Neural cell (in vitro differentiated cells): ENCODE measurements around the gene DNAH1. TPM values are rescaled to one million over a fixed set of nuclear protein-coding genes. Genes with fewer than 3 reads are reported as not detected.

ENCODE experiments used
- H2AFZ ChIP-seq: fragments of 200-600, 300-800 bp; sonication (generic), shearing (Covaris generic); 2 replicates; pipeline ENCODE4 v1.6.0; 2014; ENCODE audit warnings: low read depth, mild to moderate bottlenecking, antibody characterized with exemption, low read length, moderate library complexity
- H3F3A ChIP-seq: fragments of 200-600 bp; shearing (Covaris generic); 2 replicates; pipeline ENCODE4 v1.6.1; 2016; ENCODE audit warnings: mild to moderate bottlenecking, moderate library complexity, mixed read lengths, antibody characterized with exemption, low read length; ENCODE audit not compliant: insufficient read depth, poor library complexity, severe bottlenecking
- H3K27ac ChIP-seq: fragments of 200-600, 300-800 bp; sonication (generic), shearing (Covaris generic); 2 replicates; pipeline ENCODE4 v1.5.1; 2014; ENCODE audit warnings: mild to moderate bottlenecking, low read length, moderate library complexity
- H3K27me3 ChIP-seq: fragments of 300-800, 200-600 bp; sonication (generic), shearing (Covaris generic); 2 replicates; pipeline ENCODE4 v1.6.0; 2014; ENCODE audit warnings: mild to moderate bottlenecking, low read depth, low read length, moderate library complexity; ENCODE audit not compliant: insufficient read depth
- H3K36me3 ChIP-seq: fragments of 300-800, 200-600 bp; sonication (generic), shearing (Covaris generic); 2 replicates; pipeline ENCODE4 v1.5.1; 2014; ENCODE audit warnings: mild to moderate bottlenecking, antibody characterized with exemption, low read length, moderate library complexity; ENCODE audit not compliant: insufficient read depth
- H3K4me2 ChIP-seq: fragments of 300-800, 200-600 bp; sonication (generic), shearing (Covaris generic); 2 replicates; pipeline ENCODE4 v1.6.0; 2014; ENCODE audit warnings: mild to moderate bottlenecking, low read length
- H3K4me3 ChIP-seq: fragments of 300-800, 200-600 bp; sonication (generic), shearing (Covaris generic); 2 replicates; pipeline ENCODE4 v1.5.1; 2014; ENCODE audit warnings: mild to moderate bottlenecking, low read length, moderate library complexity
- H3K79me2 ChIP-seq: fragments of 200-600 bp; shearing (Covaris generic); replicated peaks from 2 replicates; pipeline ENCODE4 v1.6.0; 2014; ENCODE audit warnings: mild to moderate bottlenecking, low read length, moderate library complexity; ENCODE audit not compliant: insufficient read depth
- H3K9ac ChIP-seq: fragments of 300-800, 200-600 bp; sonication (generic), shearing (Covaris generic); 2 replicates; pipeline ENCODE4 v1.6.1; 2016; ENCODE audit warnings: mild to moderate bottlenecking, low read length, mixed read lengths
- H3K9me2 ChIP-seq: fragments of 200-600 bp; shearing (Covaris generic); 2 replicates; pipeline ENCODE4 v1.6.1; 2016; ENCODE audit warnings: mild to moderate bottlenecking, low read length, mixed read lengths; ENCODE audit not compliant: insufficient read depth
- H3K9me3 ChIP-seq: fragments of 200-600, 300-800 bp; sonication (generic), shearing (Covaris generic); 2 replicates; pipeline ENCODE4 v1.6.1; 2016; ENCODE audit warnings: mild to moderate bottlenecking, mixed run types, low read length, moderate library complexity, mixed read lengths
- H4K20me1 ChIP-seq: fragments of 200-600 bp; shearing (Covaris generic); 2 replicates; pipeline ENCODE4 v1.6.1; 2016; ENCODE audit warnings: mild to moderate bottlenecking, mixed run types; ENCODE audit not compliant: insufficient read depth
- CTCF ChIP-seq: fragments of 450-650 bp; IDR thresholded peaks from 2 replicates; pipeline ENCODE4 v1.5.1; 2014; ENCODE audit warnings: antibody characterized with exemption, mild to moderate bottlenecking, moderate library complexity; ENCODE audit not compliant: poor library complexity, severe bottlenecking
- EP300 ChIP-seq: fragments of 450-650 bp; conservative IDR thresholded peaks from 2 replicates; pipeline ENCODE4 v1.6.1; 2014; ENCODE audit warnings: antibody characterized with exemption, mild to moderate bottlenecking, moderate library complexity; ENCODE audit not compliant: poor library complexity, severe bottlenecking
- EZH2 ChIP-seq: fragments of 200-600, 300-800 bp; shearing (Covaris generic), sonication (generic); IDR thresholded peaks from 2 replicates; pipeline ENCODE4 v1.6.1; 2014; ENCODE audit warnings: antibody characterized with exemption, low read length, borderline replicate concordance, mild to moderate bottlenecking; ENCODE audit not compliant: insufficient read depth, poor library complexity, severe bottlenecking
- MXI1 ChIP-seq: fragments of 450-650 bp; conservative IDR thresholded peaks from 2 replicates; pipeline ENCODE4 v1.6.1; 2014; ENCODE audit warnings: antibody characterized with exemption, mild to moderate bottlenecking; ENCODE audit not compliant: poor library complexity, severe bottlenecking
- POLR2AphosphoS5 ChIP-seq: IDR thresholded peaks from 2 replicates; pipeline ENCODE4 v1.6.1; 2012
- RAD21 ChIP-seq: fragments of 450-650 bp; conservative IDR thresholded peaks from 2 replicates; pipeline ENCODE4 v1.6.1; 2014; ENCODE audit warnings: antibody characterized with exemption, mild to moderate bottlenecking, moderate library complexity
- SMC3 ChIP-seq: fragments of 450-650 bp; conservative IDR thresholded peaks from 2 replicates; pipeline ENCODE4 v1.6.1; 2014; ENCODE audit warnings: antibody characterized with exemption, mild to moderate bottlenecking, moderate library complexity; ENCODE audit not compliant: poor library complexity
- TAF1 ChIP-seq: IDR thresholded peaks from 2 replicates; pipeline ENCODE4 v1.6.1; 2012; ENCODE audit warnings: low read depth
- polyA plus RNA-seq: library from polyadenylated mRNA; depleted of rRNA; stranded (reverse); fragments of >200 nt; gene quantifications from 2 replicates; pipeline ENCODE4 v1.2.3, GENCODE V29; 2014
- TF ChIP-seq, protein P1 (sequence below): IDR thresholded peaks from 2 replicates; pipeline ENCODE4 v1.6.1; 2012; ENCODE audit warnings: borderline replicate concordance

DNAH1 gene
- polyA plus RNA-seq, 1 donor from 2014 or later = 5.4 TPM

DNA sequence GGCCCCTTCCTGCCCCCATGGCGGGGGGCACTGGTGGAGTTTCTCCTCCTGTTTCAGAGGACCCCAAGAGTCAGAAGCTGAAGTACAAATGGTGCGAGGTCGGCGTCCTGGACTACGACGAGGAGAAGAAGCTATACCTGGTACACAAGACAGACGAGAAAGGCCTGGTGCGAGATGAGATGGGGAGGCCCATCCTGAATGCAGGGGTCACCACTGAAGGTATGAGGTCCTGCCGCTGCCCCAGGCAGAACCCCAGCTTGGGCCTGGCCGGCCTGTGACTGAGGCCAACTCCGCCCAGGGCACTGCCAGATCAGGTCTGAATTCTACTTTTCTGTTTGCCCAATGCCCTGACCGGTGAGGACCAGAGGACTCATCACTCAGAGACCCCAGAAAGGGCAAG, 15.0 kb downstream of the DNAH1 start:
- H3K27me3 ChIP-seq = no peaks in the 10 kb centered on the region
- H3K4me3 ChIP-seq = no peak overlapping the region
- no peaks in the 10 kb centered on the region for H4K20me1 ChIP-seq
- no peaks in the 10 kb centered on the region for H3K36me3 ChIP-seq
- no peaks in the 10 kb centered on the region for H3F3A ChIP-seq
- no peak overlapping the region for H3K9ac ChIP-seq
- H3K79me2 ChIP-seq = no peaks in the 10 kb centered on the region
- no peaks in the 10 kb centered on the region for H3K9me2 ChIP-seq
- TF ChIP-seq RAD21 = no peak
- no peak for TF ChIP-seq TAF1
- no peak for TF ChIP-seq POLR2AphosphoS5
- TF ChIP-seq SMC3 = no peak
- TF ChIP-seq CTCF = no peak
- TF ChIP-seq, protein P1, sequence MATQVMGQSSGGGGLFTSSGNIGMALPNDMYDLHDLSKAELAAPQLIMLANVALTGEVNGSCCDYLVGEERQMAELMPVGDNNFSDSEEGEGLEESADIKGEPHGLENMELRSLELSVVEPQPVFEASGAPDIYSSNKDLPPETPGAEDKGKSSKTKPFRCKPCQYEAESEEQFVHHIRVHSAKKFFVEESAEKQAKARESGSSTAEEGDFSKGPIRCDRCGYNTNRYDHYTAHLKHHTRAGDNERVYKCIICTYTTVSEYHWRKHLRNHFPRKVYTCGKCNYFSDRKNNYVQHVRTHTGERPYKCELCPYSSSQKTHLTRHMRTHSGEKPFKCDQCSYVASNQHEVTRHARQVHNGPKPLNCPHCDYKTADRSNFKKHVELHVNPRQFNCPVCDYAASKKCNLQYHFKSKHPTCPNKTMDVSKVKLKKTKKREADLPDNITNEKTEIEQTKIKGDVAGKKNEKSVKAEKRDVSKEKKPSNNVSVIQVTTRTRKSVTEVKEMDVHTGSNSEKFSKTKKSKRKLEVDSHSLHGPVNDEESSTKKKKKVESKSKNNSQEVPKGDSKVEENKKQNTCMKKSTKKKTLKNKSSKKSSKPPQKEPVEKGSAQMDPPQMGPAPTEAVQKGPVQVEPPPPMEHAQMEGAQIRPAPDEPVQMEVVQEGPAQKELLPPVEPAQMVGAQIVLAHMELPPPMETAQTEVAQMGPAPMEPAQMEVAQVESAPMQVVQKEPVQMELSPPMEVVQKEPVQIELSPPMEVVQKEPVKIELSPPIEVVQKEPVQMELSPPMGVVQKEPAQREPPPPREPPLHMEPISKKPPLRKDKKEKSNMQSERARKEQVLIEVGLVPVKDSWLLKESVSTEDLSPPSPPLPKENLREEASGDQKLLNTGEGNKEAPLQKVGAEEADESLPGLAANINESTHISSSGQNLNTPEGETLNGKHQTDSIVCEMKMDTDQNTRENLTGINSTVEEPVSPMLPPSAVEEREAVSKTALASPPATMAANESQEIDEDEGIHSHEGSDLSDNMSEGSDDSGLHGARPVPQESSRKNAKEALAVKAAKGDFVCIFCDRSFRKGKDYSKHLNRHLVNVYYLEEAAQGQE = no peak
- no peak for TF ChIP-seq EP300
- no peak for TF ChIP-seq MXI1
- no peak for TF ChIP-seq EZH2
- H2AFZ ChIP-seq = no peak overlapping the region
- no peak overlapping the region for H3K27ac ChIP-seq
- H3K9me3 ChIP-seq = no peaks in the 10 kb centered on the region
- H3K4me2 ChIP-seq = no peak overlapping the region

- H3K9me2 ChIP-seq = no peaks in the 10 kb centered on the region
- H3K9ac ChIP-seq = no peak overlapping the region
- no peaks in the 10 kb centered on the region for H3K27me3 ChIP-seq
- no peaks in the 10 kb centered on the region for H3K79me2 ChIP-seq
- no peaks in the 10 kb centered on the region for H3K36me3 ChIP-seq
- H3K27ac ChIP-seq = no peak overlapping the region
- H2AFZ ChIP-seq = no peak overlapping the region
- H3F3A ChIP-seq = no peaks in the 10 kb centered on the region
- TF ChIP-seq SMC3 (no peak), MXI1 (no peak), CTCF (no peak), EP300 (no peak), TAF1 (no peak), RAD21 (no peak), EZH2 (no peak), POLR2AphosphoS5 (no peak)
- TF ChIP-seq, protein P1 = no peak
- no peaks in the 10 kb centered on the region for H3K9me3 ChIP-seq
- H3K4me2 ChIP-seq = no peak overlapping the region
- H3K4me3 ChIP-seq = no peak overlapping the region
- H4K20me1 ChIP-seq = no peaks in the 10 kb centered on the region
Measured at GRCh38 chr3:52331906-52332305, 15.8 kb downstream of the DNAH1 start.
